ENCODE data around the gene CCL19. TPM values are rescaled to one million over a fixed set of nuclear protein-coding genes. Genes with fewer than 3 reads are reported as not detected.

The CCL19 gene
- total RNA-seq, 1 experiment from 2014 or later = not detected

- in situ Hi-C loops (cut with HindIII; ENCODE audit: low pct_unique_long_range_greater_than_20kb, low sequenced_read_pairs) (no loop called here), intact Hi-C loops (cut with micrococcal nuclease; ENCODE audit: unreplicated experiment) (loop anchor here (1.0 kb wide), 1 partner anchor 26 kb away; no protein-coding TSS in a partner anchor)
- Histone ChIP-seq H3K4me1 (ENCODE audit: control insufficient read depth, insufficient read depth, low read length) (no peaks in the 10 kb centered on the region), H3K36me3 (ENCODE audit: control insufficient read depth, insufficient read depth, low read length) (no peaks in the 10 kb centered on the region), H3K4me3 (ENCODE audit: low read depth in 2 of 2, low read length in 2 of 2) (no peak overlapping the region), H3K27ac (ENCODE audit: low read length) (no peak overlapping the region), H3K27me3 (ENCODE audit: control insufficient read depth, insufficient read depth, low read length) (no peaks in the 10 kb centered on the region), H3K9me3 (ENCODE audit: control insufficient read depth, insufficient read depth, low read depth, low read length) (no peaks in the 10 kb centered on the region)
- no TSS peak for BruUV-seq (replicated peaks)
- ChIA-PET CTCF (interaction anchor here (0.5 to 2.1 kb wide), 2 partner anchors 22 to 27 kb away, joined by 11 to 22 read pairs; no protein-coding TSS in a partner anchor), POLR2A (interaction anchor here (0.9 kb wide), 1 partner anchor 24 kb away, joined by 3 read pairs; no protein-coding TSS in a partner anchor)
- DNase-seq (ENCODE audit: low read depth, low spot score) = no peak
- ATAC-seq = no peak
- no peak for TF ChIP-seq REST (IDR thresholded peaks at IDR 0.05; ENCODE audit: insufficient read depth in 1 of 2, low read depth in 2 of 2, low read length in 1 of 2)
- no peak for TF ChIP-seq CTCF (IDR thresholded peaks at IDR 0.05)
- TF ChIP-seq POLR2AphosphoS5 (IDR thresholded peaks at IDR 0.05; ENCODE audit: low read depth, low read length) = no peak
- TF ChIP-seq SIN3A (IDR thresholded peaks at IDR 0.05; ENCODE audit: borderline replicate concordance, insufficient read depth, low read depth, low read length) = no peak
- no peak for TF ChIP-seq TCF7L2 (IDR thresholded peaks at IDR 0.05; ENCODE audit: low read depth, low read length)
These were observed 15.2 kb downstream of the CCL19 start for GRCh38 chr9:34675869-34676268.

GRCh38 chr9:34675048-34675714, 15.9 kb downstream of the CCL19 start:
- in situ Hi-C loops (cut with HindIII; ENCODE audit: low pct_unique_long_range_greater_than_20kb, low sequenced_read_pairs) = no loop called here

More at GRCh38 chr9:34675048-34675714, 15.9 kb downstream of the CCL19 start:
- H3K27me3 ChIP-seq (ENCODE audit: control insufficient read depth, insufficient read depth, low read length) = no peaks in the 10 kb centered on the region
- ChIA-PET CTCF (interaction anchor here (2.1 kb wide), 1 partner anchor 27 kb away, joined by 11 read pairs; no protein-coding TSS in a partner anchor), POLR2A (interaction anchor here (0.9 kb wide), 1 partner anchor 25 kb away, joined by 3 read pairs; no protein-coding TSS in a partner anchor)
- intact Hi-C loops (cut with micrococcal nuclease; ENCODE audit: unreplicated experiment) = loop anchor here (1.0 kb wide), 1 partner anchor 27 kb away; no protein-coding TSS in a partner anchor
- ATAC-seq = peak; percentile 95
- no TSS peak for BruUV-seq (replicated peaks)
- H3K36me3 ChIP-seq (ENCODE audit: control insufficient read depth, insufficient read depth, low read length) = no peaks in the 10 kb centered on the region
- H3K9me3 ChIP-seq (ENCODE audit: control insufficient read depth, insufficient read depth, low read depth, low read length) = no peaks in the 10 kb centered on the region
- no peaks in the 10 kb centered on the region for H3K4me1 ChIP-seq (ENCODE audit: control insufficient read depth, insufficient read depth, low read length)
- TF ChIP-seq CTCF (IDR thresholded peaks at IDR 0.05) (peak; percentile 96), SIN3A (IDR thresholded peaks at IDR 0.05; ENCODE audit: borderline replicate concordance, insufficient read depth, low read depth, low read length) (no peak), TCF7L2 (IDR thresholded peaks at IDR 0.05; ENCODE audit: low read depth, low read length) (no peak), POLR2AphosphoS5 (IDR thresholded peaks at IDR 0.05; ENCODE audit: low read depth, low read length) (no peak)
- H3K27ac ChIP-seq (ENCODE audit: low read length) = no peak overlapping the region
- no peak for DNase-seq (ENCODE audit: low read depth, low spot score)
- H3K4me3 ChIP-seq (ENCODE audit: low read depth in 2 of 2, low read length in 2 of 2) = no peak overlapping the region

Measured in Panc1 (cell line).